HG03469 (cell line): Measurements from ENCODE around the gene ST3GAL5.
A peak's percentile ranks its signal among the peaks of the same experiment; 100 is the strongest.
"Not testable (repeated sequence)": the region's sequence is repeated elsewhere in the genome, so short reads cannot be mapped to it uniquely, and the experiment has no call there.

ENCODE experiments used
- ATAC-seq: cut with Tn5 transposase; IDR thresholded peaks from one replicate; pipeline ENCODE4 v1.9.1; 2021; ENCODE audit warnings: mild to moderate bottlenecking, moderate library complexity, moderate number of reproducible peaks; ENCODE audit not compliant: unreplicated experiment

Gene ST3GAL5

DNA sequence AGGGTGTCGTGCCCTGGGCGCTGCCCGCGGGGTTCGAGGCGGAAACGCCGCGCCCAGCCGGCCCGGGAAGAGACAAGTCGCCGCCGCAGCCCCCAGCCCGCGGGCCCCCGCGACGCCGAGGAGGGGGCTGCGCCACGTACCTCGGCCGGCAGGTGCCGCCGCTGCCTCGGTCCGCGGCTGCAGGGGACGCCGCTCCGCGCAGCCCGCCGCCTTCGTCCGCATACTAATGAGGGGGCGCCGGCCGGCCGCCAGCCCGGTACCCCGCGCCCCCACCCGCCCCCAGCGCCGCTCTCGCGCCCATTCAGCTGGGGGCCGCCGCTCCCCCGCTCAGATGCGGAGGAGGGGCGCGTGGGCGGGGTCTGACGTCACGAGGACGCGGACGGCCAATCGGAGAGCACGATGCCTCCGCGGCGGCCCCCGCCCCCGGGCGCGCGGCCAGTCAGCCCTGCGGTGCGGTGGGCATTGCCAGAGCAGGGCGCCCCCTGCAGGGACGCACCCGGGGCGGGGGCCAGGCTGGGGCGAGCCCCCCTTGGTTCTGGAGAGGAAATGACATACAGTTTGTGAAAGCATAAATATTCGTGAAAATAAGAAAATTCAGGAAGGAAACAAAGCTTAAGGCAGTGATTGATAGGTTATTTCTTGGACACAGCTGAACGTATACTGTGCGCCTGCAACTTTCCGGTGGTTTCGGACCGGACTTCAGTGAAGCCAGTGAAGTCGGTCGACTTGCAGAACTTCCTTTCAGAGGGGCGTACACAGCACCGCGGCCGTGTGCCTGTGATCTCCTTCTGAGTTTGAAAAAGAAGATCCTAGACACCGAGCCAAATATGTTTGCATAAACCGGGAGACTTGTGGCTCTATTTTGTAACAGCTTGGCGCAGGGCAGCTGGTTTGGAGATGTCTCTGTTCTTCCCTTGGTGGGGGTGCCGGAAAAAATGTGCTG is at the start of gene ST3GAL5:
Gene ST3GAL5 (minus strand): TSS at position 307 of the 943 bp plus-strand sequence. CDS start 85 bp downstream, at position 222.
- peak; percentile 66 for ATAC-seq

DNA sequence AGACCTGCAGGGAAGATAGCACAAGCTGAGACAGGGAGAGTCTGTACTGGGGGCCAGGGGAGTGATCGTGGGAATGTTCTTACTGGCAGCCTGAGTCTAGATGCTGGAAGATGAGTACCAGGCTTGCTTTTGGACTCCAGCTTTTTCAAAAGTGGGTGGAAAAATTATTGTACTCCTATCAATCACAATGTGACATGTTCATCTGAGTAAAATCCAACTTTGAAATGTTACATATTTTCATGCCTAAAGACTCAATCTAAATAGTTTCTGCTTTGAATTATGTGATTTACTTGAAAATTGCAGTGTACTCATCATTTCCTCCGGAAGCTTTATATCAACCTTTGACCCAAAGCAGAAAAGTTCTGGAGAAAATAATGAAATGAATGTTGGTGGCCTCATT is 49.7 kb upstream of the ST3GAL5 start:
- ATAC-seq, result no peak

DNA sequence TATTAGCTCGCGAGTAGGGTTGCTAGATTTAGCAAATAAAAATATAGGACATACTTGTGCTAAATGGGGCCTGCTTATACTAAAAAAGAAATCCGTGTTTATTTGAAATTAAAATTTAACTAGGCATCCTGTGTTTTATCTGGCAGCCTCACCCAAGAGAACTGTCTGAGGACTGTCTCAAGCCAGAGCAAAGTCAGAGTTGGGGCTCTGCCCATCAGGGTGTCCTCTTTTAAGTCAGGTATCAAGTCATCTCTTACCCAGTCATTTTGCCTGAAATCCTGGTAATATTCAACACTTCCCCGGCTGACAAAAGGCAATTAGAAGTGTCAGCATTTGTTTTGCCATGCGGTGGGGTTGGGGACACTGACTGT is 48.3 kb upstream of the ST3GAL5 start:
- ATAC-seq, result no peak

DNA sequence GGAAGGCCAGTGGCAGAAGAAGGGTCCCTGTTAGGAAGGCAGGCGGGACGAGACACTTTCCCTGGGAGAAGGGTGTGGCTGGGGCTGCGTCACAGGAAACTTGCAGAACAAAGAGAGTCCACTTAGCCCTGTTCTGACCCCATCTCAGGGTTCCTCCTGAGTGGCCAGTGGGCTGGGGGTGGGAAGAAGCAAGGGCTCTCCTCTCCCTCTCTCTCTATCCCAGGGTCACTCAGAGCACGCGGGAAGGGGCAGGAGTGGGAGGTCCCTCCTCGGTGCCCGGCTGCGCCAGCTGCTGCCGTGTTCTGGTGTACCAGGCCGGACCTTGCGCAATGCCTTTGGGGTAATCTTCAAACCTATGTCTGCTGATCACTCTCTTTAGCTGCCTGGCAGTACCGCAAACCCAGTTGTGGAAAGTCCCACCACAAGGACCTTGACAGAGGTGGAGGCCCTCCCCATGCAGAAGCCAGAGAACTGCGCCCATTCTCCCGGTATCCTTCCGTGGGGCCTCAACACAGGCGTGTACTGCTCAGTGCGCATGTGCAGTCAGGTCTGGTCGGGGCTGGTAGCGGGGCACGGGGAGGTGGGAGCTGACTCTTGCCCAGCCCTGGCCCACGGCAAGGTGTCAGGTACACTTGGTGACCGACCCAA is 47.8 kb upstream of the ST3GAL5 start:
- no peak for ATAC-seq

DNA sequence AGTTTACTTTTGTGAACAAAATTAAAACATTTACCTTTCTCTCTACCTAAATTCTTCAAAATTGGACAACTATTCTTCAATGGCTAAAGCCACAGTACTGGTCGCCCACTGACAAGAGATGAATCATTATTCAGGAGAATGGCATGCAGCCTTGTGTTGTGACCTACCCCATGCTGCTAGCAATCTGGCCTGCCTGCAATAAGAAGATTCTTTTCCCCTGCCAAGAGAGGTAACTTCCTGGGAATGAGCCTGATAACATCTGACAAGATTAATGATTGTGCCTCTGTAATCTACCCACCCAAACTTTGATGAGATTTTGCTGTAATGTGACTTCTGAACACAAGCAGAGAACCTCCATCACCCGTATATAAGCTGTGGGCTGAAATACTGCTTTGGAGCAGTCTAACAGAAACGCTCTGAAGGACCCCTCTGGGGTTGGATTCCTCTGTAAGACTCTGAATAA is 47.0 kb upstream of the ST3GAL5 start:
- no peak for ATAC-seq

DNA sequence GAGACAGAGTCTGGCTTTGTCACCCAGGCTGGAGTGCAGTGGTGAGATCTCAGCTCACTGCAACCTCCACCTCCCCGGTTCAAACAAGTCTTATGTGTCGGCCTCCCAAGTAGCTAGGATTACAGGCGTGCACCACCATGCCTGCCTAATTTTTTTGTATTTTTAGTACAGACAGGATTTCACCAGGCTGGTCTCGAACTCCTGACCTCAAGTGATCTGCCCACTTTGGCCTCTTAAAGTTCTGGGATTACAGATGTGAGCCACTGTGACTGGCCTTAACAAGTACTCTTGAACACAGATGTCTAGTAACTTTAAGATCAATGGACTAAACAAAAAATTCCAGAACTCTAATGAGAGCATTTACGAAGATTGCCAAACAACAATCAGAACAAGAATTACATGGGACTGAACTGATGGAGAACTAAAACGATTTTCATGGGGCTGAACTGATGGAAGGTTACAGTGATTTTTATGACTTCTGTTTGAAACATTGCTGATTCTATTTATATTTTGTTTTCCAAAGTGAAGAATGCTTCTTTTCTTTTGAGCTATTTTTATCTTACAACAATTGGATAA is 46.5 kb upstream of the ST3GAL5 start:
- ATAC-seq, result no peak

DNA sequence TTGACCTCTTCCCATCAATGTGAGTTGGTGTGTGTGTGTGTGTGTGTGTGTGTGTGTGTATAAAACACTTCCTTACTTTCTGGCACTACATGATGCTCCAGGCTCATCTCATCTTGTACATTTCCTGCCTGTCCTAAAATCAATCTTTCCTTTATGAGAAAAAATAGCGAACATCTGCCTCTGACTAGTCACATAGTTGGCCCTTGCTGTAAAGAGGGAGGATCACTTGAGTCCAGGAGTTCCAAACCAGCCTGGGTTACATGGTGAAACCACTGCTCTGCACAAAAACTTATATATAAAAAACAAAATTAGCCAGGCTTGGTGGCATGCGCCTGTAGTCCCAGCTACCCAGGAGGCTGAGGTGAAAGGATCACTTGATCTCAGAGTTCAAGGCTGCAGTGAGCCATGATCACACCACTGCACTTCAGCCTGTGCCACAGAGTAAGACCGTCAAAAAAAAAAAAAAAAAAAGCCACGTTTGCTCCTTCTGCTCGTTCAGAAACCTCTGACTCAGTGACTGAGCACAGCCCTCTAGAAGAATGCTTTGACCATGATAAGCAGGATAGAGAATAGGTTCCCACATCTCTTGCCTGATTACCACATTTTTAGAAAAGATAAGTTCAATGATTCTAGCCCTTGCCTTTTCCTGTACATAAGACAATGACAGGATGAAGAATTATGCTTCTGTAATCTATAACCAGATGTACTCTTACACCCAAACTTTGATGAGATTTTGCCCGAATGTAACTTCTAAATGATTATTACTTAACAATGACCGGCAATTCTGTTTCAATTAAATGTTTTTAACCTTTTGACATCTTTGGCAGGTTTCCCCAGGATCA is 45.2 kb upstream of the ST3GAL5 start:
- no peak for ATAC-seq

DNA sequence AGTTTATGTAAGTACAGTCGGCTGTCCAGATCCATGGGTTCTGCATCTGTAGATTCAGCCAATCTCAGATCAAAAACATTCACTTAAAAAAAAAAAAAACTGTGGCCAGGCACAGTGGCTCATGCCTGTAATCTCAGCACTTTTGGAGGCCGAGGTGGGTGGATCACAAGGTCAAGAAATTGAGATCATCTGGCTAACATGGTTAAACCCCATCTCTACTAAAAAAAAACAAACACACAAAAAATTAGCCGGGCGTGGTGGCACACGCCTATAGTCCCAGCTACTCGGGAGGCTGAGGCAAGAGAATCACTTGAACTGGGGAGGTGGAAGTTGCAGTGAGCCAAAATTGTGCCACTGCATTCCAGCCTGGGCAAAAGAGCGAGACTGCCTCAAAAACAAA is 42.4 kb upstream of the ST3GAL5 start:
- ATAC-seq, result not testable (repeated sequence)

DNA sequence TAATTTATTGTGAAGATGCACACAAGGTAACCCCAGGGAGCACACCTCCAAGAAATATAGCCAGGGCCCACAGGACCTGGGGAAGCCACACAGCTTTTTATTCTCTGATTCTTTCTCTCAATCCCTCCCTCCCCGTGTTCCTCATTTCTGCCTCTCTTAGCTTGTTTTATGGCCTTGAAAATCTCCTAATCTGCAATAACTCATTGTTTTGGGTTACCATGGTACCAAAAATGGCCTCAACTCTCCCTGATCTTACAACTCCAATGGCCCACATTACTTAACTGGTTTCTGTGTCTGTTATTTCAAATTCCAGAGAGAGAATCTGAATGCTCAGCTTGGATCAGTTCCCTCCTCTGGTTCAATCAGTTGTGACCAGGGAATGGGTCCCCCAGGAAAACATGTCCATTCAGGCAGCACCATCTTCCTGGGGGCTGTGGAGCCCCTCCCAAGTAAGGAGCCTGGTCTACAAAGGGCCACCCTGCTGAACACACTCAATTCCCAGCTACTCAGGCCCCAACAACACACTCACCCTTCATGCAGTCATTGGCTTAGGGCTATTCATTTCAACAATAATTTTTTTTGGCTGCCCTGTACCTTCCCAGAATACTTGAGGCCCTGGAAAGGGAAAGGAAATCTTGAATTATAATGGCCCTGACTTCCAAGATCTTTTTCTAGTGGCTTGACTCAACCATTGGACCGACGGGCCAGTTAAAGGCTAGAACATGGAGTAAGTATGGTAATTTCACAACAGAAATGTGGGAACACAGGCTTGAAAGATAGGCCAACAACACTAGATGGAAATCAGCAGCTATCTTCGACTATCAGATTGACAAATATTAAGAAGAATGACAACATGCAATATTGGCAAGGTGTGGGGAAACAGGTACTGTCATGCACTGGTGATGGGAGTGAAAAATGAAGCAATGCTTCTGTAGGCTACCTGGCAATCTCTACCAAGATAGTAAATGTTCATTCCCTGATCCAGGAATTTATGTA is 41.6 kb upstream of the ST3GAL5 start:
- ATAC-seq, result no peak

DNA sequence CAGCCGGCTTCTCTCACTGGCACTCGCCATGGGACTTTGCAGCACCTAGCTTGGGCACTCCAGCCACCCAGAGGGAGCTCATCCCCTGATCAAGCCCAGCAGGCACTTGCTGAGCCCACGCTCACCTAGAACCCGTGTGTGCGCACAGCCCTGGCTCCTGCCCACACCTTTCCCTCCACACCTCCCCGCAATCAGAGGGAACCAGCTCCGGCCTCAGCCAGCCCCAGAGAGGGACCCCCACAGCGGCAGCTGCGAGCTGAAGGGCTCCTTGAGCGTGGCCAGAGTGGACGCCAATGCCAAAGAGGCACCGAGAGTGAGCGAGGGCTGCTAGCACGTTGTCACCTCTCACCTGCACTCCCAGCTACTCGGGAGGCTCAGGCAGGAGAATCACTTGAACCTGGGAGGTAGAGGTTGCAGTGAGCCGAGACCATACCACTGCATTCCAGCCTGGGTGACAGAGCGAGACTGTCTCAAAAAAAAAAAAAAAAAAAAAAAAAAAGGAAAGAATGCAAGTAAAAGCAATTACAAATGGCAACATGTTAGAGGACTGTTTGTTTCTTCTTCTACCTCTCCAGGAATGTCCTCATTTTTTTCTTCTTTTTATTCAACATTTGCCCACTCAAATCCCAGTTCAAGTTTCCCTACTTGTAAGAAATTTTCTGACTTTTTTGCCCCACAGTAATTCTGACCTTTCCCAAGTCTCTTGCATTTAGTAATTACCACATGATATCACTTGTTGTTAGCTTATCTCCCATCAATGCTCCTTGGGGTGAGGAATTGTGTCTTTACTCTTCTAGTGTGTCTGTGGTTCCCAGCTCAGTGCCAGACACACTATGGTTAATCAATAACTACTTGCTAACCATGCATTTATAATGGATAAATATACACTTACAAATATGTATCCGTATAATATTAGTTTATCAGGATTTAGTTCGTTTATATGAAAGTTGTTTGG is 40.6 kb upstream of the ST3GAL5 start:
- ATAC-seq, result no peak

DNA sequence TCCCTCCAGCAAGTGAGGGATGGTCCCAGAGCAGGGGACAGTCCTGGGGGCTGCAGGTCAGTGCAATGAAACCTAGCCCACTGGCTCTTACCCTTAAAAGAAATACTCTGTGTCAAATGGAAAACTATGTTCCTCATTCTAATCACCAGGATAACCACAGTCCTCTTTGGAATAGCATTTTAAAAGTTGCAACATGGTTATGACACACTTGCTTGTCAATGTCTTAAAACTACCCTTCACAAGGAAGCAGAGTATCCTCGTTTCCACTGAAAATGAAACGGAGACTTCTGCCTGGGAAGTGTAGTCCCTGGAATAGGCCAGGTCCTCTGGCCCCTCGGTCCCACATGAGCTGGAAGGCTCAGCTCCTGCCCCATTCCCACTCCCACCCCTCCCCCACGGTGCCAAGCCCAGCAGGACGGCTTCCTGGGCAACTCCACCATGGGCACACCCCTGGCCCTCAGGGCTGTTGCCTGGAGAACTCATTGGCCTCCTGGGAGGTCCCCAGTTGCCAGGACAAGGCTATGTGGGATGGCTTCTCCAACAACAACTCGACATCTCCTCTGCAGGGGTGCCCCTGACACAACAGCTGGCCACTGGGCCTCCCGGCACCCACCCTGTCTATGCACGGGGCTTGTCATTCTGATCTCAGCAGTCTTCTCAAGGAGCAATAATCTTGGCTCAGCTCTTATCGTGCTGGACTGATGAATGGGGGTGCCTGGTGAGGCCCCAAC is 38.3 kb upstream of the ST3GAL5 start:
- no peak for ATAC-seq

DNA sequence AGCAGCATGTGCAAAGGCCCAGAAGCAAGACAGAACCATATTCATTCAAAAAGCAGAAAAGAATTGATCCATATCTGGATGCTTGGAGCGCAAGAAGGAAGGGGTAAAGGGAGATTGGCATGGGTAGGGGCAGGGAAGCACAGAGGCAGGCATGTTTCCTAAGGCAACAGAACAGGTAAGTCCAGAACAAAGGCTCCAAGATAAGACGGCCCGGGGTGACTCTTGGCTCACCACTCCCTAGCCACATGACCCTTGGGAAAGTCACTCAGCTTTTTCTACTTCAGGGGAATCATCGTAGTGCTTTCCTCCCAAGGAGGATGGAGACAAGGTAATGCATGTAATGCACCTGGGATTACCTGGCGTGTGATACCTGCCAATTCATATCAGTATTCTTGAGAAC is 37.7 kb upstream of the ST3GAL5 start:
- no peak for ATAC-seq

DNA sequence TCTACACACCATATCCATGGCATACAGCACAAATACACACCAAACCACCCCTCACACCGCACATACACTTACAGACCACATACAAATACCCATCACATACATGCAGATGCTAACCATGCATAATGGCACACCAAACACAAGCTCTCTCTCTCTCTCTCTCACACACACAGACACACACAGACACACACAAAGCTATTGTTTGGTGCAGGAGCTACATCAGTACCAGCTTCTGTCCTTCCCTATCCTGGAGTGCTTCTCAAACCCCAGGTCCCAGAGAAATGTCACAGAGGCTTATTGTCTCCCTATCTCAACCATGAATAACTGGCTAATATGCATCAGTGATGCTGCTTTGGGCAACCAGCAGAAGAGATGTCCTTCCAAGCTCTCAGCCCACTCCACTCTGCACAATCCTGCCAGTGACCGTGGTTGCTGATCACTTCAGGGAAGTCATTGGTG is 36.5 kb upstream of the ST3GAL5 start:
- ATAC-seq, result no peak

DNA sequence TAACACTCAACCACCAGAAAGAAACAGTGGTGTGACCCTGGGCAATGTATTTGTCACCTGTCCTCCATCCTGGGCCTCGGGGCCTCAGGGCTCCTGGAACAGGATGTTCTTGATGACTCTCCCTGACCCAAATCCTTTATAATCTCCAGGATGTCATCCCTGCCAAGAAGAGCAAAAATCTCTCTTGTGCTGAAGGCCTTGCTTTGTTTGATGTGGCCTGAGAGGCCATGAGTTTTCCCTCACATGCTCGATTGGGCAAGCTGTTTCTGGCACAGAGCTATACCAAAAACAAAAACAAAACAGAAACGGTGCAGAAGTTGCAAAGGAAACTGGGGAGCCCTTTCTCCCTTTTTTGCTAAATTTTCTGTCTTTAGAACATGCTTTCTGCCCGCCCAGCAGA is 35.7 kb upstream of the ST3GAL5 start:
- ATAC-seq, result no peak

DNA sequence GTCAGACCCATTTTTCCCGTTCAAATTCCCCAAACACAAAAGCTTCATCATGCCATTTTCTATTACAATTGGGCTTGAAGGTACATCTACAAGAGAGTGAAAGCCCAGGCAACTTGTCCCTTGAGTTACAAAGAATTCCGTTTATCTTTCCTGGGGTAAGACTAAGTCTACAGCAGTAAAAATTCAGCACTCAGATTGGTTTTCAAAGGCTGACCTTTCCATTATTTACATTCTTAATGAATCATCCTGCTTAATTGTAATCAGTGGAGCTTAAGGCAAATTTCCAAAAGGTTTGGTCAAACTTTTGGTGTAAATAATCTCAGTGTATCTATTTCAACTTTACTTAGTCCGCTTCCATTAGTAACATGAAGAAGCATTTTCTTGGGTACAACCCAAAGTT is 33.4 kb upstream of the ST3GAL5 start:
- no peak for ATAC-seq

DNA sequence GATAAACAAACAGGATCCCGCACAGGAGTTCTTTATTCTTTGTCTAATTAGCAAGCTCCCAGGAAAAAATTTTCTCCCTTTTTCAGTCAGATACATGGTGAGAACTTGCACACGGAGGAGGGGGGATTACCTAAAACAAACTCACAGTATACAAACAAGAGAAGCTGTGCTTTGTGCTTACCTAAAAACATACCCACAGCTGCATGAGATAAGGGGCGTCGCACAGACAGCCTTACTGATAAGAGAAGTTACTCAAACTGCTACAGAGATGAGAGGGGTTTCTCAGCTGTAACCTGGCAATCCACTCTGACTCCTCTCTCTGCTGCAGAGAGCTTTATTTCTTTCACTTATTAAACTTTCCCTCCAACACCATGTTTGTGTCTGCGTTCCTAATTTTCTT is 32.9 kb upstream of the ST3GAL5 start:
- no peak for ATAC-seq

DNA sequence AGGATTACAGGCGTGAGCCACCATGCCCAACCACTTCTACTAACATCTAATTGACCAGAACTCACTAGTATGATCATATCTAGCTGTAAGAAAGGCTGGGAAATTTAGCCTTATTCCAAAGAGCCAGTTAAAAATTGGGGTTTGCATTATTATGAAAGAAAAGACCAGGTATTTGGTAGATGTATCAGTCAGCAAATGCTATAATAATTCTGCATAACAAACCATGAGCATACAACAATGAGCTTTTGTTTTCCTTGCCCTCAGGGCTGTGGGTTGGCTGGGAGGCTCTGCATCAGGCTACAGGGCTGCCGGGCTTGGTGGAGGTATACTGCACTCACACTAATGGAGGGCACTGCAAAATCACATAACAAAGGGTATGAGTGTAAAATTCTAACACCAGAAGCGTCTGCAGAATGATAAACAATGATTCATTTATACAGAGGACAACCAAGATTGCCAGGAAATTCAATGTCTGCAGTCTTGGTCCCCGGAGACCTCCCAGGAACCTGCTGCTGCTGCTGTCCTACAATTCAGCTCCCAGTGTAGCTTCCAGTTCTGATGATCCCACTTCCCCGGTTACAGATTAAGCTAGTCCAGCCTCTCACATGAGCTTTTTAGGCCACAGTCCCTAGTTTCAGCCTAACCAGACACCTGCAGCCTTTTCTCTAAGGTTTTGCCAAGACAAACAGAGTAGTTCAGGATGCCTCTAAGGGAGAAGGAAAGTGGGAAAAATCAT is 32.2 kb upstream of the ST3GAL5 start:
- no peak for ATAC-seq
